Panc1 (cell line): Measurements from ENCODE around the gene METTL4. TPM values are rescaled to one million over a fixed set of nuclear protein-coding genes. Genes with fewer than 3 reads are reported as not detected.

ENCODE experiments used
- ATAC-seq: fragments of 200-7000 bp; cut with Tn5 transposase; 2 replicates; pipeline ENCODE4 v1.9.1; 2020; ENCODE audit warnings: mild to moderate bottlenecking, moderate library complexity
- BruUV-seq: library from RNA; stranded (reverse); fragments of 400-500 nt; replicated peaks from 2 replicates; lab custom pipeline; 2021; lab: Mats Ljungman, UMichigan
- CTCF ChIA-PET: fragments of 300-600 bp; sonication (Branson Sonifier 250); formaldehyde crosslinking; loops from one replicate; lab custom pipeline; 2022; ENCODE audit warnings: antibody characterized with exemption; lab: Charles Lee
- POLR2A ChIA-PET: fragments of 300-600 bp; sonication (Branson Sonifier 250); formaldehyde crosslinking; loops from one replicate; lab custom pipeline; 2022; ENCODE audit warnings: antibody characterized with exemption; lab: Charles Lee
- DNase-seq: peaks from one replicate; pipeline ENCODE4 v3.0.0-alpha.2; 2010; ENCODE audit warnings: low read depth, low spot score
- H3K27ac ChIP-seq: 2 replicates; pipeline ENCODE4 v1.5.1; 2011; ENCODE audit warnings: mild to moderate bottlenecking, low read length, inconsistent platforms
- H3K27me3 ChIP-seq: fragments of 200-500 bp; sonication (Bioruptor generic); 2 replicates; pipeline ENCODE4 v1.6.0; 2014; ENCODE audit warnings: low read length, inconsistent platforms; ENCODE audit not compliant: control insufficient read depth, insufficient read depth
- H3K36me3 ChIP-seq: fragments of 200-500 bp; sonication (Bioruptor generic); 2 replicates; pipeline ENCODE4 v1.5.1; 2014; ENCODE audit warnings: inconsistent platforms, mild to moderate bottlenecking, low read length, moderate library complexity; ENCODE audit not compliant: control insufficient read depth, insufficient read depth
- H3K4me1 ChIP-seq: 2 replicates; pipeline ENCODE4 v1.5.1; 2011; ENCODE audit warnings: inconsistent platforms, mild to moderate bottlenecking, low read length, moderate library complexity; ENCODE audit not compliant: control insufficient read depth, insufficient read depth
- H3K4me3 ChIP-seq, 2 experiments: 2 replicates each; pipeline ENCODE4 v1.5.1; 2011 to 2012; ENCODE audit warnings: low read depth in 2 of 2, low read length in 2 of 2, mild to moderate bottlenecking in 2 of 2, inconsistent platforms in 1 of 2, moderate library complexity in 1 of 2
- H3K9me3 ChIP-seq: fragments of 200-500 bp; sonication (Bioruptor generic); 2 replicates; pipeline ENCODE4 v1.5.1; 2014; ENCODE audit warnings: low read depth, mild to moderate bottlenecking, inconsistent platforms, low read length, moderate library complexity; ENCODE audit not compliant: control insufficient read depth, insufficient read depth
- POLR2AphosphoS5 ChIP-seq: IDR thresholded peaks from 2 replicates; pipeline ENCODE4 v1.6.1; 2012; ENCODE audit warnings: mild to moderate bottlenecking, low read depth, low read length, moderate library complexity
- SIN3A ChIP-seq: IDR thresholded peaks from 2 replicates; pipeline ENCODE4 v1.6.1; 2012; ENCODE audit warnings: low read depth, mild to moderate bottlenecking, low read length, moderate library complexity, borderline replicate concordance; ENCODE audit not compliant: insufficient read depth
- TCF7L2 ChIP-seq: IDR thresholded peaks from 2 replicates; pipeline ENCODE4 v1.6.1; 2011; ENCODE audit warnings: mild to moderate bottlenecking, low read depth, low read length, inconsistent platforms
- in situ Hi-C: cut with HindIII; loops from 2 replicates; pipeline ENCODE4 v1.10.0; 2016; ENCODE audit warnings: low sequenced_read_pairs, low pct_unique_long_range_greater_than_20kb
- intact Hi-C: fragments of 100-400 bp; cut with micrococcal nuclease; formaldehyde crosslinking; loops from one replicate; pipeline ENCODE4 v1.10.0; 2022; ENCODE audit not compliant: unreplicated experiment
- total RNA-seq: library from RNA; stranded (reverse); gene quantifications from one replicate; pipeline ENCODE4 v1.2.1, GENCODE V29; 2021; ENCODE audit not compliant: unreplicated experiment
- TF ChIP-seq, protein P1 (sequence below): fragments of 450-650 bp; IDR thresholded peaks from 2 replicates; pipeline ENCODE4 v1.5.1; 2017; ENCODE audit warnings: mild to moderate bottlenecking
- TF ChIP-seq, protein P2 (sequence below), 2 experiments: IDR thresholded peaks; 2 replicates each; pipeline ENCODE4 v1.6.1; 2011 to 2012; ENCODE audit warnings: low read depth in 2 of 2, control low read depth in 1 of 2, low read length in 1 of 2, mild to moderate bottlenecking in 1 of 2, moderate library complexity in 1 of 2; ENCODE audit not compliant: insufficient read depth in 1 of 2

Gene METTL4
- total RNA-seq, 1 experiment from 2014 or later = 9.6 TPM

DNA sequence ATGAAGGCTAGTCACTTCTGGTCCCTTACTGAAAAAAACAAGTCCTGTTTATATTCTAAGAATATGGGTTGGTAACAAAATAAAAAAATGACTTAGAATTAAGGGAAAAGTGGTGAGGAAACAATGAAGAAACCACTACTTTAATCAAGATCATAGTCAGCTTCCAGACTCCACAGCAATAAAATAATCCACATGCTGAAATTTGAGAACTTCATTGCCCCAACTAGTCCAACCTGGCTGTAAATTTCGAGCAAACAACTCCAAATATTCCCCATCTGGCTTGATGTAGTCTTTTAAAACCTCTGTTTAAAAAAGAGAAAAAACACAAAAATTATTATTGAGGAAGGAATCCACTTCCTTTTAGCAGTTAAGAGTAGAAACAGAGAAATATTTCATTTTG, 32.5 kb downstream of the METTL4 start:
- Histone ChIP-seq H3K27ac (no peak overlapping the region), H3K4me3 (no peak overlapping the region), H3K27me3 (no peaks in the 10 kb centered on the region), H3K9me3 (no peaks in the 10 kb centered on the region), H3K36me3 (no peaks in the 10 kb centered on the region), H3K4me1 (no peaks in the 10 kb centered on the region)
- ChIA-PET POLR2A (no interaction called here), CTCF (no interaction called here)
- no TSS peak for BruUV-seq
- in situ Hi-C loops = no loop called here
- no peak for DNase-seq
- TF ChIP-seq, protein P1, sequence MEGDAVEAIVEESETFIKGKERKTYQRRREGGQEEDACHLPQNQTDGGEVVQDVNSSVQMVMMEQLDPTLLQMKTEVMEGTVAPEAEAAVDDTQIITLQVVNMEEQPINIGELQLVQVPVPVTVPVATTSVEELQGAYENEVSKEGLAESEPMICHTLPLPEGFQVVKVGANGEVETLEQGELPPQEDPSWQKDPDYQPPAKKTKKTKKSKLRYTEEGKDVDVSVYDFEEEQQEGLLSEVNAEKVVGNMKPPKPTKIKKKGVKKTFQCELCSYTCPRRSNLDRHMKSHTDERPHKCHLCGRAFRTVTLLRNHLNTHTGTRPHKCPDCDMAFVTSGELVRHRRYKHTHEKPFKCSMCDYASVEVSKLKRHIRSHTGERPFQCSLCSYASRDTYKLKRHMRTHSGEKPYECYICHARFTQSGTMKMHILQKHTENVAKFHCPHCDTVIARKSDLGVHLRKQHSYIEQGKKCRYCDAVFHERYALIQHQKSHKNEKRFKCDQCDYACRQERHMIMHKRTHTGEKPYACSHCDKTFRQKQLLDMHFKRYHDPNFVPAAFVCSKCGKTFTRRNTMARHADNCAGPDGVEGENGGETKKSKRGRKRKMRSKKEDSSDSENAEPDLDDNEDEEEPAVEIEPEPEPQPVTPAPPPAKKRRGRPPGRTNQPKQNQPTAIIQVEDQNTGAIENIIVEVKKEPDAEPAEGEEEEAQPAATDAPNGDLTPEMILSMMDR = no peak
- TF ChIP-seq POLR2AphosphoS5 (no peak), TCF7L2 (no peak), SIN3A (no peak)
- TF ChIP-seq, protein P2, sequence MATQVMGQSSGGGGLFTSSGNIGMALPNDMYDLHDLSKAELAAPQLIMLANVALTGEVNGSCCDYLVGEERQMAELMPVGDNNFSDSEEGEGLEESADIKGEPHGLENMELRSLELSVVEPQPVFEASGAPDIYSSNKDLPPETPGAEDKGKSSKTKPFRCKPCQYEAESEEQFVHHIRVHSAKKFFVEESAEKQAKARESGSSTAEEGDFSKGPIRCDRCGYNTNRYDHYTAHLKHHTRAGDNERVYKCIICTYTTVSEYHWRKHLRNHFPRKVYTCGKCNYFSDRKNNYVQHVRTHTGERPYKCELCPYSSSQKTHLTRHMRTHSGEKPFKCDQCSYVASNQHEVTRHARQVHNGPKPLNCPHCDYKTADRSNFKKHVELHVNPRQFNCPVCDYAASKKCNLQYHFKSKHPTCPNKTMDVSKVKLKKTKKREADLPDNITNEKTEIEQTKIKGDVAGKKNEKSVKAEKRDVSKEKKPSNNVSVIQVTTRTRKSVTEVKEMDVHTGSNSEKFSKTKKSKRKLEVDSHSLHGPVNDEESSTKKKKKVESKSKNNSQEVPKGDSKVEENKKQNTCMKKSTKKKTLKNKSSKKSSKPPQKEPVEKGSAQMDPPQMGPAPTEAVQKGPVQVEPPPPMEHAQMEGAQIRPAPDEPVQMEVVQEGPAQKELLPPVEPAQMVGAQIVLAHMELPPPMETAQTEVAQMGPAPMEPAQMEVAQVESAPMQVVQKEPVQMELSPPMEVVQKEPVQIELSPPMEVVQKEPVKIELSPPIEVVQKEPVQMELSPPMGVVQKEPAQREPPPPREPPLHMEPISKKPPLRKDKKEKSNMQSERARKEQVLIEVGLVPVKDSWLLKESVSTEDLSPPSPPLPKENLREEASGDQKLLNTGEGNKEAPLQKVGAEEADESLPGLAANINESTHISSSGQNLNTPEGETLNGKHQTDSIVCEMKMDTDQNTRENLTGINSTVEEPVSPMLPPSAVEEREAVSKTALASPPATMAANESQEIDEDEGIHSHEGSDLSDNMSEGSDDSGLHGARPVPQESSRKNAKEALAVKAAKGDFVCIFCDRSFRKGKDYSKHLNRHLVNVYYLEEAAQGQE (IDR thresholded peaks at IDR 0.05; ENCODE audit: insufficient read depth in 1 of 2, low read depth in 2 of 2, low read length in 1 of 2) = no peak
- intact Hi-C loops = no loop called here
- no peak for ATAC-seq

DNA sequence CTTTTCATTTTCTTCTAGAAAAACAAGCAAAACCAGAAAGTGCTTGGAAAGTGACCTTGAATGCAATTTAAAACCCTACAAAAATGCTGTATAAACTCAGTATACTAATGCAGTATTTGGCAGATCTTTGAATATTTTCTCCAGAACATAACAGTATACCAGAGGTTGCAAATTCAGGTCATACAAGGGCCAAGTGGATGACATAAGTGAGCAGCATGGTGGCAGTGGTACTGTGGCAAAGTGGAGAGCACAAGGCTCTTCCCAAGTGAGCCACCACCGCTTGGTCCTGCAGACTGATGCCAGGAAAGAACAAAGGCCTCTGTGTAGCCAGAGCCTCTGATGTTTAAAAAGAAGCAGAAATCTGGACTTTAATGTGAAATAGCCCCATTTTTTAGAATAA, 33.1 kb downstream of the METTL4 start:
- H3K4me3 ChIP-seq = no peak overlapping the region
- in situ Hi-C loops (no loop called here), intact Hi-C loops (no loop called here)
- TF ChIP-seq, protein P1 = no peak
- TF ChIP-seq SIN3A (no peak), POLR2AphosphoS5 (no peak), TCF7L2 (no peak)
- TF ChIP-seq, protein P2 (IDR thresholded peaks at IDR 0.05; ENCODE audit: insufficient read depth in 1 of 2, low read depth in 2 of 2, low read length in 1 of 2) = no peak
- BruUV-seq = no TSS peak
- H3K4me1 ChIP-seq = no peaks in the 10 kb centered on the region
- no peak overlapping the region for H3K27ac ChIP-seq
- H3K36me3 ChIP-seq = no peaks in the 10 kb centered on the region
- DNase-seq = no peak
- POLR2A ChIA-PET = no interaction called here
- no peak for ATAC-seq
- H3K9me3 ChIP-seq = no peaks in the 10 kb centered on the region
- no peaks in the 10 kb centered on the region for H3K27me3 ChIP-seq
- CTCF ChIA-PET = no interaction called here
